ENCODE measurements around the gene LMF1. TPM values are rescaled to one million over a fixed set of nuclear protein-coding genes. Genes with fewer than 3 reads are reported as not detected.

LMF1 gene
- total RNA-seq, 1 donor from 2014 or later, result 24.6 TPM

DNA sequence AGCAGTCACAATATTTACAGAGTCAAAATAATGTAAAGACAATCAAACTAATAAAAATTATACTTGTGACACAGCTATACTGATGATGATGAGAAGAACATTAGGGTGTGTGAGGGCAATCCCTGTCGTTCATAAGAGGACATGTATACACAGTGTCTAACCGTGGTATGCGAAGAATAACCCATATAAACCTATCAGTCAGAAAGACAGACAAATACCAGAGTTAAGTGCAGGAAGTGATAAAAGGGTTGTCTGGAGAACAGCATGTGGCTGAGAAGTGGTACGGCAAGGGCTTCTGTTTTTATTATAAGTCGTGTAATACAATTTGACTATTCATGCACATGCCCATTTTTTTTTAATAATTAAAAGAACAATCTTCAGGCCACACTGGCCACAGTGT, 46.7 kb downstream of the LMF1 start:
- Mint-ChIP-seq H3K36me3 (ENCODE audit: unreplicated experiment) (peaks cover 21% of the 10 kb centered on the region), H3K4me3 (ENCODE audit: unreplicated experiment) (no peak overlapping the region), H3K9me3 (ENCODE audit: unreplicated experiment) (peaks cover 4% of the 10 kb centered on the region), H3K27me3 (ENCODE audit: unreplicated experiment) (no peaks in the 10 kb centered on the region), H3K4me1 (ENCODE audit: unreplicated experiment) (peaks cover 22% of the 10 kb centered on the region), H3K27ac (ENCODE audit: unreplicated experiment) (no peak overlapping the region)
- DNase-seq (ENCODE audit: extremely low spot score, unreplicated experiment), result no peak
- TF ChIP-seq, protein P1, sequence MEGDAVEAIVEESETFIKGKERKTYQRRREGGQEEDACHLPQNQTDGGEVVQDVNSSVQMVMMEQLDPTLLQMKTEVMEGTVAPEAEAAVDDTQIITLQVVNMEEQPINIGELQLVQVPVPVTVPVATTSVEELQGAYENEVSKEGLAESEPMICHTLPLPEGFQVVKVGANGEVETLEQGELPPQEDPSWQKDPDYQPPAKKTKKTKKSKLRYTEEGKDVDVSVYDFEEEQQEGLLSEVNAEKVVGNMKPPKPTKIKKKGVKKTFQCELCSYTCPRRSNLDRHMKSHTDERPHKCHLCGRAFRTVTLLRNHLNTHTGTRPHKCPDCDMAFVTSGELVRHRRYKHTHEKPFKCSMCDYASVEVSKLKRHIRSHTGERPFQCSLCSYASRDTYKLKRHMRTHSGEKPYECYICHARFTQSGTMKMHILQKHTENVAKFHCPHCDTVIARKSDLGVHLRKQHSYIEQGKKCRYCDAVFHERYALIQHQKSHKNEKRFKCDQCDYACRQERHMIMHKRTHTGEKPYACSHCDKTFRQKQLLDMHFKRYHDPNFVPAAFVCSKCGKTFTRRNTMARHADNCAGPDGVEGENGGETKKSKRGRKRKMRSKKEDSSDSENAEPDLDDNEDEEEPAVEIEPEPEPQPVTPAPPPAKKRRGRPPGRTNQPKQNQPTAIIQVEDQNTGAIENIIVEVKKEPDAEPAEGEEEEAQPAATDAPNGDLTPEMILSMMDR (IDR thresholded peaks at IDR 0.05), result no peak

DNA sequence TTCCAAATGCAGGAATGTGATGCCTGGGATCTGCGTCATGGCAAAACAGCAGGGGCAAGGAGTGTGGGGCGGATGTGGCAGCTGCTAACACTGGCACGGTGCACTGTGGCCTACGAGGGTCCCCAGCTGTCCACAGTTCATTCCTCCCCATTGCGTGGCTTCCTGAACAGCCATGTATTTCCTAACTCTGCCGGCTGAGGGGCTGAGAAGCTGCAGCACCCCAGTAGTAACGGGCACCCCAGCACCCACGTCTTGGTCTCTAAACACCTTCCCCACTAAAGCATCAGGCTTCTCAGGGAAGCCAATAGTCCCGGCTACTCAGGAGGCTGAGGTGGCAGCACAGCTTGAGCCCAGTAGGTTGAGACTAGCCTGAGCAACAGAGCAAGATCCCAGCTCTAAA, 47.6 kb downstream of the LMF1 start:
- H3K4me3 Mint-ChIP-seq (ENCODE audit: unreplicated experiment), result no peak overlapping the region
- H3K27me3 Mint-ChIP-seq (ENCODE audit: unreplicated experiment), result no peaks in the 10 kb centered on the region
- no peak for DNase-seq (ENCODE audit: extremely low spot score, unreplicated experiment)
- peaks cover 4% of the 10 kb centered on the region for H3K9me3 Mint-ChIP-seq (ENCODE audit: unreplicated experiment)
- H3K36me3 Mint-ChIP-seq (ENCODE audit: unreplicated experiment), result peaks cover 24% of the 10 kb centered on the region
- no peak overlapping the region for H3K27ac Mint-ChIP-seq (ENCODE audit: unreplicated experiment)
- peaks cover 26% of the 10 kb centered on the region for H3K4me1 Mint-ChIP-seq (ENCODE audit: unreplicated experiment)
- TF ChIP-seq, protein P1 (IDR thresholded peaks at IDR 0.05), result no peak

DNA sequence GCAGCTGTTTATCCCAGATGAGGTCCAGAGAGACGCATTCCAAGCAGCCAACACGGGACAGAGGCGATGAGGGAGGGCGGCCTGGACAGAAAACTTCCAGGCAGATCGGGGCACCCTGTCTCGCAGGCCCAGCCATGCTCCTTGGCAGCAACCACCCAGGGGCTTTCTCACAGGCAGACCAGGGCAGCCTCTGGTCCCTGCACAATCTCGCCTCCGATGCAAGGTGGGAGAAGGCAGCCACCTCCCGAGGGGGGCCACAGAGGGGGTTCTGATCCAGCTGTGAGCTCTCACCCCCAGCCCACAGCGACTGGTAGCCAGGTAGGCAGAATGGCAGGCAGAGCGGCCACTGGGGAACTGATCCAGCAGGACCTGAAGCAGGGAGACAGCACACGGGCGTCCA, 48.7 kb downstream of the LMF1 start:
- H3K9me3 Mint-ChIP-seq (ENCODE audit: unreplicated experiment), result peaks cover 4% of the 10 kb centered on the region
- H3K4me1 Mint-ChIP-seq (ENCODE audit: unreplicated experiment), result peaks cover 32% of the 10 kb centered on the region
- no peaks in the 10 kb centered on the region for H3K27me3 Mint-ChIP-seq (ENCODE audit: unreplicated experiment)
- no peak for DNase-seq (ENCODE audit: extremely low spot score, unreplicated experiment)
- H3K4me3 Mint-ChIP-seq (ENCODE audit: unreplicated experiment), result no peak overlapping the region
- H3K36me3 Mint-ChIP-seq (ENCODE audit: unreplicated experiment), result peaks cover 25% of the 10 kb centered on the region
- no peak overlapping the region for H3K27ac Mint-ChIP-seq (ENCODE audit: unreplicated experiment)
- TF ChIP-seq, protein P1 (IDR thresholded peaks at IDR 0.05), result no peak

DNA sequence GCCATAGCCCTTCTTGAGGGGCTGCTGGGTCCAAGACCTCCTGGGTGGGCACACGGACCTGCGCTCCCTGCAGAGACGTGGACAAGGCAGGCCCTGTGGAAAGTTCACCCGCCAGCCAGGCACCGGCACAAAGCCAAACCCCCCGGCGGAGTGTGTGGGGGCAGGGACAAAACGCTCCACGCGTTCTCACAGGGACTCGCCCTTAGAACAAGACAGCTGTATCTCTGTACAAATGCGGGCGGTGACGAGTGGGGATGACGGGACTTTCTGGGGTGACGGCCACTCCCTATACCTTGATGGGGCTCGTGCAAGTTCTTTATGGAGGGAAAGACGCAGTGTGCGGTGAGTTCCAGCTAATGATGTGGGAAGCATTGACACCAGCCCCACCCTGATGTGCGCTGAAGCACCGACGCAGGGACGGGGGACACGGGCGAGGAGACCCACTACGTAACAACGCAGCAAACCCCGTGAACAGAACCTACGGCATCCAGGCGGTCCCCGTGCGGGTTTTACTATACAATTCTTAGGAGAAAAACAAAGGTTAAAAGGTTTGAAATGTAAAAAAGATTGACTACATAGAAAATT, 49.4 kb downstream of the LMF1 start:
- TF ChIP-seq, protein P1 (IDR thresholded peaks at IDR 0.05), result no peak
- H3K4me3 Mint-ChIP-seq (ENCODE audit: unreplicated experiment), result no peak overlapping the region
- H3K27ac Mint-ChIP-seq (ENCODE audit: unreplicated experiment), result peak overlapping the region; percentile 88
- peaks cover 32% of the 10 kb centered on the region for H3K4me1 Mint-ChIP-seq (ENCODE audit: unreplicated experiment)
- DNase-seq (ENCODE audit: extremely low spot score, unreplicated experiment), result no peak
- peaks cover 4% of the 10 kb centered on the region for H3K9me3 Mint-ChIP-seq (ENCODE audit: unreplicated experiment)
- peaks cover 25% of the 10 kb centered on the region for H3K36me3 Mint-ChIP-seq (ENCODE audit: unreplicated experiment)
- H3K27me3 Mint-ChIP-seq (ENCODE audit: unreplicated experiment), result no peaks in the 10 kb centered on the region

DNA sequence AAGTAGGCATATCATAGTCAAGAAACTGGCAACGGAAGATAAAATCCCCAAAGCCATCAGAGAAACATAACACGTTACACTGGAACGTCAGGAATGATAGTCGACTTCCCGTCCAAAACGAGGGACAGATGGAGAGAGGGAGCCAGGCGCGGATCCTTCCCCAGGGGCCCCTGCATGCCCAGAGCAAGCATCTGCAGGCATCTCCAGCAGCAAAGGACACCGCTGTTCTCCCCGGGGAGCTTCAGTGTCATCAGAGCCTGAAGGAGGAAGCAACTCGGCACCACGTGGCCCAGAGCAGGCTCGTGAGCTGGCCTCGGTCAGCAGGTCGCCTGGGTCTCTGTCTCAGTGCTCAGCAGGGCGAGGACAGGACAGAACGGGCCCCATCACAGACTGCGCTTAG, 50.1 kb downstream of the LMF1 start:
- H3K27me3 Mint-ChIP-seq (ENCODE audit: unreplicated experiment), result no peaks in the 10 kb centered on the region
- H3K9me3 Mint-ChIP-seq (ENCODE audit: unreplicated experiment), result peaks cover 4% of the 10 kb centered on the region
- TF ChIP-seq, protein P1 (IDR thresholded peaks at IDR 0.05), result no peak
- H3K27ac Mint-ChIP-seq (ENCODE audit: unreplicated experiment), result peak overlapping the region; percentile 88
- no peak for DNase-seq (ENCODE audit: extremely low spot score, unreplicated experiment)
- peak overlapping the region; percentile 23 for H3K4me3 Mint-ChIP-seq (ENCODE audit: unreplicated experiment)
- H3K4me1 Mint-ChIP-seq (ENCODE audit: unreplicated experiment), result peaks cover 32% of the 10 kb centered on the region
- H3K36me3 Mint-ChIP-seq (ENCODE audit: unreplicated experiment), result peaks cover 25% of the 10 kb centered on the region

Data from osteocyte (in vitro differentiated cells).